Hypothalamus (tissue), 51 donors: ENCODE results near the gene EXD3.

Experiments used
- DNase-seq, 51 donors: peaks; one replicate each; lab custom pipeline; 2025; lab: John Stamatoyannopoulos, UW

The EXD3 gene

GRCh38 chr9:137368431-137369035, 54.4 kb downstream of the EXD3 start:
- no peak for DNase-seq

- no peak for DNase-seq
These were observed 55.2 kb downstream of the EXD3 start for GRCh38 chr9:137367506-137368430.

- no peak for DNase-seq
These were observed 56.0 kb downstream of the EXD3 start for GRCh38 chr9:137366891-137367381.

- DNase-seq: no peak
These were observed 56.5 kb downstream of the EXD3 start for GRCh38 chr9:137366445-137366810.

GRCh38 chr9:137365552-137366444, 57.2 kb downstream of the EXD3 start:
- no peak for DNase-seq

GRCh38 chr9:137365056-137365455, 57.9 kb downstream of the EXD3 start:
- DNase-seq: no peak

- no peak for DNase-seq
These were observed 63.1 kb downstream of the EXD3 start for GRCh38 chr9:137359850-137360249.

- DNase-seq: no peak
These were observed 64.8 kb downstream of the EXD3 start for GRCh38 chr9:137358126-137358525.

GRCh38 chr9:137357166-137357565, 65.8 kb downstream of the EXD3 start:
- no peak for DNase-seq

- DNase-seq: no peak
These were observed 67.1 kb downstream of the EXD3 start for GRCh38 chr9:137355761-137356365.

GRCh38 chr9:137354845-137355760, 67.9 kb downstream of the EXD3 start:
- DNase-seq: no peak

GRCh38 chr9:137354153-137354844, 68.7 kb downstream of the EXD3 start:
- DNase-seq: no peak

- DNase-seq: no peak
These were observed 69.5 kb downstream of the EXD3 start for GRCh38 chr9:137353223-137354152.

GRCh38 chr9:137352511-137353222, 70.3 kb downstream of the EXD3 start:
- no peak for DNase-seq

- DNase-seq: no peak
These were observed 71.0 kb downstream of the EXD3 start for GRCh38 chr9:137351781-137352501.
